ENCODE data around the gene GPR183.
A peak's percentile ranks its signal among the peaks of the same experiment; 100 is the strongest.

The GPR183 gene

GRCh38 chr13:99277629-99278028, 29.6 kb downstream of the GPR183 start:
- FAIRE-seq (no peak), DNase-seq (ENCODE audit: insufficient read length) (no peak)
- TF ChIP-seq TAF1 (IDR thresholded peaks at IDR 0.05; ENCODE audit: borderline replicate concordance, low read depth, low read length), result no peak
- TF ChIP-seq POLR2A (IDR thresholded peaks at IDR 0.05; ENCODE audit: low read depth, low read length), result no peak
- no peak for TF ChIP-seq POLR2AphosphoS5 (IDR thresholded peaks at IDR 0.05; ENCODE audit: low read depth, low read length)

GRCh38 chr13:99276706-99277105, 30.5 kb downstream of the GPR183 start:
- peak; percentile 48 for FAIRE-seq
- no peak for DNase-seq (ENCODE audit: insufficient read length)
- TF ChIP-seq POLR2AphosphoS5 (IDR thresholded peaks at IDR 0.05; ENCODE audit: low read depth, low read length) (no peak), TAF1 (IDR thresholded peaks at IDR 0.05; ENCODE audit: borderline replicate concordance, low read depth, low read length) (no peak), POLR2A (IDR thresholded peaks at IDR 0.05; ENCODE audit: low read depth, low read length) (no peak)

- DNase-seq (ENCODE audit: insufficient read length) (no peak), FAIRE-seq (peak; percentile 76)
- TF ChIP-seq POLR2A (IDR thresholded peaks at IDR 0.05; ENCODE audit: low read depth, low read length) (no peak), TAF1 (IDR thresholded peaks at IDR 0.05; ENCODE audit: borderline replicate concordance, low read depth, low read length) (no peak), POLR2AphosphoS5 (IDR thresholded peaks at IDR 0.05; ENCODE audit: low read depth, low read length) (no peak)
Measured at GRCh38 chr13:99275093-99275469, 32.1 kb downstream of the GPR183 start.

GRCh38 chr13:99273128-99273527, 34.1 kb downstream of the GPR183 start:
- DNase-seq (ENCODE audit: insufficient read length) (no peak), FAIRE-seq (no peak)
- TF ChIP-seq POLR2A (IDR thresholded peaks at IDR 0.05; ENCODE audit: low read depth, low read length), result no peak
- TF ChIP-seq POLR2AphosphoS5 (IDR thresholded peaks at IDR 0.05; ENCODE audit: low read depth, low read length), result no peak
- TF ChIP-seq TAF1 (IDR thresholded peaks at IDR 0.05; ENCODE audit: borderline replicate concordance, low read depth, low read length), result no peak

GRCh38 chr13:99272481-99272880, 34.7 kb downstream of the GPR183 start:
- DNase-seq (ENCODE audit: insufficient read length), result no peak
- FAIRE-seq, result peak; percentile 50

GRCh38 chr13:99271249-99271648, 36.0 kb downstream of the GPR183 start:
- TF ChIP-seq POLR2A (IDR thresholded peaks at IDR 0.05; ENCODE audit: low read depth, low read length) (no peak), TAF1 (IDR thresholded peaks at IDR 0.05; ENCODE audit: borderline replicate concordance, low read depth, low read length) (no peak), POLR2AphosphoS5 (IDR thresholded peaks at IDR 0.05; ENCODE audit: low read depth, low read length) (no peak)
- peak; percentile 40 for FAIRE-seq
- no peak for DNase-seq (ENCODE audit: insufficient read length)

More at GRCh38 chr13:99272481-99272880, 34.7 kb downstream of the GPR183 start:
- TF ChIP-seq POLR2AphosphoS5 (IDR thresholded peaks at IDR 0.05; ENCODE audit: low read depth, low read length) (no peak), TAF1 (IDR thresholded peaks at IDR 0.05; ENCODE audit: borderline replicate concordance, low read depth, low read length) (no peak), POLR2A (IDR thresholded peaks at IDR 0.05; ENCODE audit: low read depth, low read length) (no peak)

- FAIRE-seq (no peak), DNase-seq (ENCODE audit: insufficient read length) (no peak)
- TF ChIP-seq TAF1 (IDR thresholded peaks at IDR 0.05; ENCODE audit: borderline replicate concordance, low read depth, low read length) (no peak), POLR2A (IDR thresholded peaks at IDR 0.05; ENCODE audit: low read depth, low read length) (no peak), POLR2AphosphoS5 (IDR thresholded peaks at IDR 0.05; ENCODE audit: low read depth, low read length) (no peak)
Measured at GRCh38 chr13:99270518-99270917, 36.7 kb downstream of the GPR183 start.

GRCh38 chr13:99269627-99270241, 37.5 kb downstream of the GPR183 start:
- no peak for TF ChIP-seq POLR2A (IDR thresholded peaks at IDR 0.05; ENCODE audit: low read depth, low read length)
- no peak for TF ChIP-seq POLR2AphosphoS5 (IDR thresholded peaks at IDR 0.05; ENCODE audit: low read depth, low read length)
- no peak for TF ChIP-seq TAF1 (IDR thresholded peaks at IDR 0.05; ENCODE audit: borderline replicate concordance, low read depth, low read length)
- no peak for FAIRE-seq

GRCh38 chr13:99268822-99269221, 38.4 kb downstream of the GPR183 start:
- no peak for DNase-seq (ENCODE audit: insufficient read length)
- no peak for TF ChIP-seq TAF1 (IDR thresholded peaks at IDR 0.05; ENCODE audit: borderline replicate concordance, low read depth, low read length)
- TF ChIP-seq POLR2AphosphoS5 (IDR thresholded peaks at IDR 0.05; ENCODE audit: low read depth, low read length), result no peak
- no peak for TF ChIP-seq POLR2A (IDR thresholded peaks at IDR 0.05; ENCODE audit: low read depth, low read length)

More at GRCh38 chr13:99269627-99270241, 37.5 kb downstream of the GPR183 start:
- DNase-seq (ENCODE audit: insufficient read length), result no peak

GRCh38 chr13:99267927-99268326, 39.3 kb downstream of the GPR183 start:
- DNase-seq (ENCODE audit: insufficient read length), result no peak
- TF ChIP-seq TAF1 (IDR thresholded peaks at IDR 0.05; ENCODE audit: borderline replicate concordance, low read depth, low read length), result no peak
- no peak for TF ChIP-seq POLR2AphosphoS5 (IDR thresholded peaks at IDR 0.05; ENCODE audit: low read depth, low read length)
- no peak for FAIRE-seq

More at GRCh38 chr13:99268822-99269221, 38.4 kb downstream of the GPR183 start:
- FAIRE-seq, result no peak

- FAIRE-seq (no peak), DNase-seq (ENCODE audit: insufficient read length) (no peak)
- TF ChIP-seq TAF1 (IDR thresholded peaks at IDR 0.05; ENCODE audit: borderline replicate concordance, low read depth, low read length) (no peak), POLR2A (IDR thresholded peaks at IDR 0.05; ENCODE audit: low read depth, low read length) (no peak), POLR2AphosphoS5 (IDR thresholded peaks at IDR 0.05; ENCODE audit: low read depth, low read length) (no peak)
Measured at GRCh38 chr13:99266827-99267226, 40.4 kb downstream of the GPR183 start.

- no peak for TF ChIP-seq POLR2A (IDR thresholded peaks at IDR 0.05; ENCODE audit: low read depth, low read length)
- TF ChIP-seq POLR2AphosphoS5 (IDR thresholded peaks at IDR 0.05; ENCODE audit: low read depth, low read length), result no peak
- TF ChIP-seq TAF1 (IDR thresholded peaks at IDR 0.05; ENCODE audit: borderline replicate concordance, low read depth, low read length), result no peak
- DNase-seq (ENCODE audit: insufficient read length) (no peak), FAIRE-seq (no peak)
Measured at GRCh38 chr13:99265821-99266426, 41.3 kb downstream of the GPR183 start.

Data from GM12892 (cell line).